ENCODE data around the gene MAB21L4. TPM values are rescaled to one million over a fixed set of nuclear protein-coding genes. Genes with fewer than 3 reads are reported as not detected.

Gene MAB21L4
- polyA plus RNA-seq, 1 of the 3 experiments (the other 2 are of a cell fraction), result not detected

- no peak overlapping the region for H3K4me2 ChIP-seq
- H3F3A ChIP-seq (replicated peaks; ENCODE audit: insufficient read depth), result no peaks in the 10 kb centered on the region
- no peaks in the 10 kb centered on the region for H3K9me3 ChIP-seq
- peak; percentile 96 for TF ChIP-seq RAD21 (IDR thresholded peaks at IDR 0.05; ENCODE audit: low read length)
- no peak for TF ChIP-seq TEAD4 (IDR thresholded peaks at IDR 0.05; ENCODE audit: borderline replicate concordance, insufficient read depth)
- TF ChIP-seq RCOR1 (IDR thresholded peaks at IDR 0.05; ENCODE audit: low read length), result no peak
- TF ChIP-seq CTCF (IDR thresholded peaks at IDR 0.05), result peak; percentile 83
- TF ChIP-seq MXI1 (IDR thresholded peaks at IDR 0.05; ENCODE audit: low read depth, low read length), result peak; percentile 66; the same call in 1 of the 2 replicates
- TF ChIP-seq SMC3 (IDR thresholded peaks at IDR 0.05; ENCODE audit: low read depth, low read length), result peak; percentile 77
- TF ChIP-seq USF1 (IDR thresholded peaks at IDR 0.05; ENCODE audit: borderline replicate concordance, low read depth), result no peak
- H3K36me3 ChIP-seq (replicated peaks in 1 of 2; ENCODE audit: control insufficient read depth in 1 of 2, insufficient read depth in 2 of 2, low read length in 1 of 2), result no peaks in the 10 kb centered on the region
- no peaks in the 10 kb centered on the region for H3K27me3 ChIP-seq (ENCODE audit: insufficient read depth)
- H3K27ac ChIP-seq (ENCODE audit: low read depth in 2 of 2, low read length in 1 of 2), result no peak overlapping the region
- H3K4me1 ChIP-seq (ENCODE audit: control insufficient read depth in 1 of 2, insufficient read depth in 2 of 2, low read depth in 1 of 2, low read length in 1 of 2), result no peaks in the 10 kb centered on the region
- H3K9ac ChIP-seq, result no peak overlapping the region
- no peaks in the 10 kb centered on the region for H4K20me1 ChIP-seq (ENCODE audit: insufficient read depth)
- ChIA-PET POLR2A (interaction anchor here (0.9 kb wide), 1 partner anchor 250 kb away, joined by 4 read pairs; the partner anchor contains the start of gene MTERF4), CTCF (interaction anchor here (0.6 to 6.4 kb wide), 79 partner anchors 11 to 808 kb away, joined by 3 to 71 read pairs (median 4); partner anchors contain the start of genes CROCC2, DUSP28, KIF1A and MAB21L4)
- H3K79me2 ChIP-seq (ENCODE audit: insufficient read depth), result no peaks in the 10 kb centered on the region
- no peak overlapping the region for H2AFZ ChIP-seq (ENCODE audit: low read depth)
- no peak overlapping the region; a peak in 1 of 4 replicates for H3K4me3 ChIP-seq (ENCODE audit: low read depth in 2 of 2, low read length in 1 of 2)
- WGBS (ENCODE audit: low lambda C conversion rate), result 39% methylated on average over 12 of the region's 33 CpGs
- peak; percentile 93 for DNase-seq
- no peaks in the 10 kb centered on the region for H3K9me2 ChIP-seq
These were observed 44.6 kb downstream of the MAB21L4 start for GRCh38 chr2:240851078-240851991.

GRCh38 chr2:240850756-240851077 is 45.2 kb downstream of the MAB21L4 start:
- TF ChIP-seq TEAD4 (IDR thresholded peaks at IDR 0.05; ENCODE audit: borderline replicate concordance, insufficient read depth), result no peak
- Histone ChIP-seq H3K27ac (ENCODE audit: low read depth in 2 of 2, low read length in 1 of 2) (no peak overlapping the region), H3K36me3 (replicated peaks in 1 of 2; ENCODE audit: control insufficient read depth in 1 of 2, insufficient read depth in 2 of 2, low read length in 1 of 2) (no peaks in the 10 kb centered on the region), H3K4me2 (no peak overlapping the region), H3K9me3 (no peaks in the 10 kb centered on the region), H3K9me2 (no peaks in the 10 kb centered on the region), H3K4me1 (ENCODE audit: control insufficient read depth in 1 of 2, insufficient read depth in 2 of 2, low read depth in 1 of 2, low read length in 1 of 2) (no peaks in the 10 kb centered on the region), H3K4me3 (ENCODE audit: low read depth in 2 of 2, low read length in 1 of 2) (no peak overlapping the region), H4K20me1 (ENCODE audit: insufficient read depth) (no peaks in the 10 kb centered on the region), H3K27me3 (ENCODE audit: insufficient read depth) (no peaks in the 10 kb centered on the region), H3F3A (replicated peaks; ENCODE audit: insufficient read depth) (no peaks in the 10 kb centered on the region), H3K79me2 (ENCODE audit: insufficient read depth) (no peaks in the 10 kb centered on the region), H3K9ac (no peak overlapping the region), H2AFZ (ENCODE audit: low read depth) (no peak overlapping the region)
- WGBS (ENCODE audit: low lambda C conversion rate), result 43% methylated on average over 10 of the region's 11 CpGs
- POLR2A ChIA-PET, result interaction anchor here (0.9 kb wide), 1 partner anchor 251 kb away, joined by 4 read pairs; the partner anchor contains the start of gene MTERF4
- no peak for DNase-seq
- CTCF ChIA-PET, result interaction anchor here (0.6 to 6.4 kb wide), 70 partner anchors 11 to 808 kb away, joined by 3 to 71 read pairs (median 4); partner anchors contain the start of genes CROCC2, DUSP28, KIF1A and MAB21L4
